Measurements from ENCODE around the gene CDC42SE1. TPM values are rescaled to one million over a fixed set of nuclear protein-coding genes. Genes with fewer than 3 reads are reported as not detected.

The CDC42SE1 gene
- polyA plus RNA-seq, 3 donors = 62.1 to 302 (median 75.7) TPM

- Mint-ChIP-seq H3K4me1 (peaks cover 39% of the 10 kb centered on the region), H3K36me3 (peaks cover 19 to 24% of the 10 kb centered on the region in 2 donors), H3K27ac (peak overlapping the region in 6 of 7 donors; percentile 21 to 65 (median 25)), H3K27me3 (ENCODE audit: low read depth in 3 of 3) (peaks cover 2 to 5% (median 2%) of the 10 kb centered on the region in 3 donors), H3K9me3 (no peaks in the 10 kb centered on the region), H3K4me3 (peak overlapping the region; percentile 99)
- H3K9ac ChIP-seq (ENCODE audit: insufficient read depth, low read length, poor library complexity, severe bottlenecking) = no peak overlapping the region
- peak overlapping the region; percentile 89 for H3K4me2 ChIP-seq (replicated peaks; ENCODE audit: extremely low read depth, low read length, poor library complexity, severe bottlenecking)
- H3K27ac ChIP-seq (ENCODE audit: low read depth in 1 of 2, low read length in 2 of 2) = no peak overlapping the region
- no peak for DNase-seq
- TF ChIP-seq CTCF (IDR thresholded peaks at IDR 0.05) = no peak
- peaks cover 34% of the 10 kb centered on the region for H4K20me1 ChIP-seq (ENCODE audit: insufficient read depth, low read length)
- peaks cover 42% of the 10 kb centered on the region for H3K79me2 ChIP-seq (ENCODE audit: insufficient read depth, low read length)
- peaks cover 4 to 8% of the 10 kb centered on the region in 2 donors for H3K36me3 ChIP-seq (replicated peaks in 1 of 2; ENCODE audit: control insufficient read depth in 1 of 2, insufficient read depth in 2 of 2, low read length in 2 of 2)
- peaks cover 34 to 37% of the 10 kb centered on the region in 2 donors for H3K4me1 ChIP-seq (ENCODE audit: control insufficient read depth in 1 of 2, insufficient read depth in 2 of 2, low read length in 2 of 2)
- no peaks in the 10 kb centered on the region for H3K27me3 ChIP-seq (ENCODE audit: control insufficient read depth in 2 of 2, insufficient read depth in 2 of 2, low read length in 2 of 2)
- intact Hi-C loops (cut with micrococcal nuclease) = no loop called here
- H3K9me3 ChIP-seq (replicated peaks in 1 of 2; ENCODE audit: control insufficient read depth in 1 of 2, insufficient read depth in 1 of 2, low read length in 2 of 2) = no peaks in the 10 kb centered on the region
- WGBS (ENCODE audit: insufficient coverage) = 60% methylated on average over 1 of the region's 4 CpGs
- peak overlapping the region in 1 of 3 experiments; percentile 99 for H3K4me3 ChIP-seq (replicated peaks in 1 of 3; ENCODE audit: low read depth in 2 of 3, low read length in 3 of 3)
- H2AFZ ChIP-seq (ENCODE audit: insufficient read depth, low read depth, low read length, poor library complexity, severe bottlenecking) = peak overlapping the region; percentile 83
These were observed 1.4 kb upstream of the CDC42SE1 start for GRCh38 chr1:151060657-151061421.

GRCh38 chr1:151060007-151060656, 710 bp upstream of the CDC42SE1 start, which contains the start of gene MLLT11:
MLLT11 (plus strand) TSS chr1:151060397; CDS start chr1:151067225, 6,828 bp downstream.
- no peak for DNase-seq
- Histone ChIP-seq H3K9ac (ENCODE audit: insufficient read depth, low read length, poor library complexity, severe bottlenecking) (peak within 1 kb of the TSS; percentile 97), H3K27me3 (ENCODE audit: control insufficient read depth in 2 of 2, insufficient read depth in 2 of 2, low read length in 2 of 2) (no peaks in the 10 kb centered on the region), H3K36me3 (replicated peaks in 1 of 2; ENCODE audit: control insufficient read depth in 1 of 2, insufficient read depth in 2 of 2, low read length in 2 of 2) (peaks cover 11 to 16% of the 10 kb centered on the region in 2 donors), H3K79me2 (ENCODE audit: insufficient read depth, low read length) (peaks cover 49% of the 10 kb centered on the region), H3K27ac (ENCODE audit: low read depth in 1 of 2, low read length in 2 of 2) (peak within 1 kb of the TSS; percentile 93 to 94), H3K4me2 (replicated peaks; ENCODE audit: extremely low read depth, low read length, poor library complexity, severe bottlenecking) (peak within 1 kb of the TSS; percentile 89), H3K4me1 (ENCODE audit: control insufficient read depth in 1 of 2, insufficient read depth in 2 of 2, low read length in 2 of 2) (peaks cover 41 to 44% of the 10 kb centered on the region in 2 donors), H3K9me3 (replicated peaks in 1 of 2; ENCODE audit: control insufficient read depth in 1 of 2, insufficient read depth in 1 of 2, low read length in 2 of 2) (no peaks in the 10 kb centered on the region), H2AFZ (ENCODE audit: insufficient read depth, low read depth, low read length, poor library complexity, severe bottlenecking) (peak within 1 kb of the TSS; percentile 83), H3K4me3 (replicated peaks in 1 of 3; ENCODE audit: low read depth in 2 of 3, low read length in 3 of 3) (peak within 1 kb of the TSS; percentile 79 to 99 (median 99)), H4K20me1 (ENCODE audit: insufficient read depth, low read length) (peaks cover 41% of the 10 kb centered on the region)
- WGBS (ENCODE audit: insufficient coverage) = 0% methylated on average over 9 of the region's 15 CpGs
- H3K9me3 Mint-ChIP-seq = no peaks in the 10 kb centered on the region
- intact Hi-C loops (cut with micrococcal nuclease) = no loop called here
- peak within 1 kb of the TSS; percentile 99 for H3K4me3 Mint-ChIP-seq
- H3K4me1 Mint-ChIP-seq = peaks cover 46% of the 10 kb centered on the region
- no peak for TF ChIP-seq CTCF (IDR thresholded peaks at IDR 0.05)
- H3K27me3 Mint-ChIP-seq (ENCODE audit: low read depth in 3 of 3) = peaks cover 2 to 5% (median 2%) of the 10 kb centered on the region in 3 donors
- peaks cover 27 to 31% of the 10 kb centered on the region in 2 donors for H3K36me3 Mint-ChIP-seq
- peak within 1 kb of the TSS; percentile 98 to 100 (median 99) for H3K27ac Mint-ChIP-seq
